Measurements from ENCODE around the gene ZFHX3.

GRCh38 chr16:73018821-73019456 lies 29.0 kb downstream of the ZFHX3 start:
- TF ChIP-seq CTCF (IDR thresholded peaks at IDR 0.05) (no peak), POLR2A (IDR thresholded peaks at IDR 0.05) (no peak)

Data from testis (tissue), 2 donors.